Measurements from ENCODE around the gene MNAT1.
A peak's percentile ranks its signal among the peaks of the same experiment; 100 is the strongest.
"Not testable (repeated sequence)": the region's sequence is repeated elsewhere in the genome, so short reads cannot be mapped to it uniquely, and the experiment has no call there.

The MNAT1 gene

DNA sequence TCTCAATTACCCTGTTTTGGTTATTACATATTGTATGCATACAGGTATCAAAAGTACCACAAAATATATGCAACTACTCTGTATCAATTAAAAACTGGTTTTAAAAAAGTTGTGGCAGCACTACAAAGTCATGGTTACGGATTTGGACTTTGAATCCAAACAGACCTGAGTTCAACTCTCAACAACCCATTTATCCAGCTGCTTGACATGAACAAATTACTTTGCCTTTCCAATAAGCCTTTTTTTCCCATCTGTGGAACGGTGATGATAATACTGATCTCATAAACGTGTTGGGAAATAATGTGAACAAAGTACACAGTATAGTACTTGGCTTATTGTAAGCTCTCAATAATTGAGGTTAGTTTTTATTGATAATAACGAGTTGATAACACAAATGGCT is 85.0 kb downstream of the MNAT1 start:
- TF ChIP-seq, protein P1, sequence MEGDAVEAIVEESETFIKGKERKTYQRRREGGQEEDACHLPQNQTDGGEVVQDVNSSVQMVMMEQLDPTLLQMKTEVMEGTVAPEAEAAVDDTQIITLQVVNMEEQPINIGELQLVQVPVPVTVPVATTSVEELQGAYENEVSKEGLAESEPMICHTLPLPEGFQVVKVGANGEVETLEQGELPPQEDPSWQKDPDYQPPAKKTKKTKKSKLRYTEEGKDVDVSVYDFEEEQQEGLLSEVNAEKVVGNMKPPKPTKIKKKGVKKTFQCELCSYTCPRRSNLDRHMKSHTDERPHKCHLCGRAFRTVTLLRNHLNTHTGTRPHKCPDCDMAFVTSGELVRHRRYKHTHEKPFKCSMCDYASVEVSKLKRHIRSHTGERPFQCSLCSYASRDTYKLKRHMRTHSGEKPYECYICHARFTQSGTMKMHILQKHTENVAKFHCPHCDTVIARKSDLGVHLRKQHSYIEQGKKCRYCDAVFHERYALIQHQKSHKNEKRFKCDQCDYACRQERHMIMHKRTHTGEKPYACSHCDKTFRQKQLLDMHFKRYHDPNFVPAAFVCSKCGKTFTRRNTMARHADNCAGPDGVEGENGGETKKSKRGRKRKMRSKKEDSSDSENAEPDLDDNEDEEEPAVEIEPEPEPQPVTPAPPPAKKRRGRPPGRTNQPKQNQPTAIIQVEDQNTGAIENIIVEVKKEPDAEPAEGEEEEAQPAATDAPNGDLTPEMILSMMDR (IDR thresholded peaks at IDR 0.05; ENCODE audit: low read length, missing control alignments), result no peak
- H3K4me3 ChIP-seq (replicated peaks; ENCODE audit: low read depth, low read length), result no peak overlapping the region
- DNase-seq (ENCODE audit: low read depth), result no peak

DNA sequence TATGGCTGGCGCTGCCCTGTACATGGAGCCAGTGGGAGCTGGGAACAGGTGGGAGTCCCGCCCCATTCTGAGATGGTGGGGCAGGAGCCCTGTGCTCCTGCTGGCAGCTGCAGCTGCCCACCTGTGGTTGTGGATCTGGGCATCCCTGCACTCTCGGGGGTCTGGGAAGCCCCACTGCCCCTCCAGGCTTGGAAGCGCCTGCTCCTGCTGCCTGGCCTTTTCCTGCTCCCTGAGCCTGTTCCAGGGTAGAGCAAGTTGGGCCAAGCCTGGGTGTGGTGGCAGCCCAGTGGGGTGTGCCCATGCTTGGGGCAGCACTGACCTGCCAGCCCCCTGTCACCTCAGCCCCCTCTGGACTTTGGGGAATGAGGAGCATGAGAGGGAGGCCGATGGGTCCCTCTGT is 104.0 kb downstream of the MNAT1 start:
- DNase-seq (ENCODE audit: low read depth), result no peak
- TF ChIP-seq, protein P1 (IDR thresholded peaks at IDR 0.05; ENCODE audit: low read length, missing control alignments), result no peak
- no peak overlapping the region for H3K4me3 ChIP-seq (replicated peaks; ENCODE audit: low read depth, low read length)

GRCh38 chr14:60839057-60839456 is 104.5 kb downstream of the MNAT1 start:
- H3K4me3 ChIP-seq (replicated peaks; ENCODE audit: low read depth, low read length), result no peak overlapping the region
- DNase-seq (ENCODE audit: low read depth), result no peak
- TF ChIP-seq, protein P1 (IDR thresholded peaks at IDR 0.05; ENCODE audit: low read length, missing control alignments), result no peak

DNA sequence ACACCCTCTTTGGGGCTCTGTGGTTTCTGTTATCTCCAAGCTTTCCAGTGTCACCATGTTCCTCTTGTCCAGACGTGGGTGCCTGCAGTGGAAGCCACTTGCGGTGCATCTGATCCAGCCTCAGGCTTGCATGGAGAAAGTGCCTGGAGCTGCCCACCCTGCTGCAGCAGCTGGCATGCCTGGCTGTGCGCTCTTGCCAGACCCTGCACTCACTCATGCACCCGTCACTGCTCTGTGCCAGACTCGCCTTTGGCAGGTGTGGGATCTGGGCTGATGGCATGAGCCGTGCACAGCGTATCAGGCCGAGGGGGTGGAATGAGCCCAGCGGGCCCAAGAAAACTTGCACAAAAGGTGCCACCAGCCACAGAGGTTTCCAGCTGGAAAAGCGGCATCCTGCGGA is 105.1 kb downstream of the MNAT1 start:
- no peak for DNase-seq (ENCODE audit: low read depth)
- no peak overlapping the region for H3K4me3 ChIP-seq (replicated peaks; ENCODE audit: low read depth, low read length)
- TF ChIP-seq, protein P1 (IDR thresholded peaks at IDR 0.05; ENCODE audit: low read length, missing control alignments), result no peak

DNA sequence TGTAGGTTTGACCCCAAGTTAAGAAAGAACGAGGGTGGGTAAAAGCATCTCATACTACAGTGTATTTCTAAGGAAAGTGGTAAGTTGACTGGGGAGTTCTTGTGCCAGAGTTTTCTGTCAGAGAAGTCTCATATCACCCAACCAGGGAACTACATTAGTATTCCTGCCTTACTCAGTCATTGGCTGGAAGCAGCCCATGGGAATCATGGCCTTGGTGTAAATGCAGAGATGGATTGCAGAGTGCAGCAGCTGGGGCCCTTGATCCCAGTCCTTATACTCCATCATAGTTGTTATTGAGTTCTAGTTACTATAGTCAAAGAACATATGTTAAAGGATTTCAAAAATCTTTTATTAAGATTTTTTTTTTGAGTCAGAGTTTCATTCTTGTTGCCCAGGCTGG is 105.8 kb downstream of the MNAT1 start:
- DNase-seq (ENCODE audit: low read depth), result no peak
- TF ChIP-seq, protein P1 (IDR thresholded peaks at IDR 0.05; ENCODE audit: low read length, missing control alignments), result no peak
- no peak overlapping the region for H3K4me3 ChIP-seq (replicated peaks; ENCODE audit: low read depth, low read length)

DNA sequence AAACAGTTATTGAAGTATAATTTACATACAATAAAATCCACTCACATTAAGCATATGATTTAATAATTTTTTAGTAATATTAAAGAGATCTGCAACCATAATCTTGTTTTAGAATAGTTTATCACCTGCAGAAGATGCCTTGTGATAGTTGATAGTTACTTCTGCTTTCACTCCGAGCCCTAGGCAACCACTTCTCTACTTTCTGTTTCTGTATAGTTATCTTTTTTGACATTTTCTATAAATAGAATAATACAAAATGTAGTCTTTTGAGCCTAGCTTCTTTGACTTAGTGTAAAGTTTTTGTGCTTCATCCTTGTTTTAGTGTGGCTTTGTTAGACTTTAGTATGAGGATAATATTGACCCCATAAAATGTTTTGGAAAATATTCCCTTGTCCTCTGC is 111.0 kb downstream of the MNAT1 start:
- TF ChIP-seq, protein P1 (IDR thresholded peaks at IDR 0.05; ENCODE audit: low read length, missing control alignments), result no peak
- no peak for DNase-seq (ENCODE audit: low read depth)
- no peak overlapping the region for H3K4me3 ChIP-seq (replicated peaks; ENCODE audit: low read depth, low read length)

GRCh38 chr14:60848066-60848465 is 113.5 kb downstream of the MNAT1 start:
- TF ChIP-seq, protein P1 (IDR thresholded peaks at IDR 0.05; ENCODE audit: low read length, missing control alignments), result no peak

GRCh38 chr14:60851692-60852091 is 117.1 kb downstream of the MNAT1 start:
- not testable (repeated sequence) for DNase-seq (ENCODE audit: low read depth); H3K4me3 ChIP-seq (replicated peaks; ENCODE audit: low read depth, low read length)

More at GRCh38 chr14:60848066-60848465, 113.5 kb downstream of the MNAT1 start:
- peak; percentile 4 for DNase-seq (ENCODE audit: low read depth)
- H3K4me3 ChIP-seq (replicated peaks; ENCODE audit: low read depth, low read length), result no peak overlapping the region
